Liver (tissue), 9 donors: Measurements from ENCODE around the gene CDH6. TPM values are rescaled to one million over a fixed set of nuclear protein-coding genes. Genes with fewer than 3 reads are reported as not detected.

Experiments used
- DNase-seq: peaks from one replicate; pipeline ENCODE4 v3.0.0-alpha.2; 2017; ENCODE audit warnings: low spot score
- H3K27ac ChIP-seq, 2 donors: one replicate each; pipeline ENCODE4 v1.7.0; 2013; ENCODE audit warnings: inconsistent platforms in 2 of 2, low read length in 2 of 2, control low read depth in 1 of 2, low read depth in 1 of 2, mild to moderate bottlenecking in 1 of 2
- H3K27me3 ChIP-seq, 4 donors: one replicate each; pipeline versions ENCODE4 v1.6.1 to v1.7.0; 2013; ENCODE audit warnings: low read length in 3 of 4, inconsistent platforms in 1 of 4, mild to moderate bottlenecking in 1 of 4, moderate library complexity in 1 of 4; ENCODE audit not compliant: control insufficient read depth in 4 of 4, insufficient read depth in 4 of 4
- H3K36me3 ChIP-seq, 4 donors: one replicate each; pipeline versions ENCODE4 v1.6.1 to v1.7.0; 2013; ENCODE audit warnings: low read length in 3 of 4, mild to moderate bottlenecking in 3 of 4, low read depth in 1 of 4, moderate library complexity in 1 of 4; ENCODE audit not compliant: control insufficient read depth in 4 of 4, insufficient read depth in 3 of 4
- H3K4me1 ChIP-seq, 4 donors: one replicate each; pipeline versions ENCODE4 v1.6.1 to v1.7.0; 2013; ENCODE audit warnings: low read length in 3 of 4, mild to moderate bottlenecking in 3 of 4, moderate library complexity in 1 of 4; ENCODE audit not compliant: control insufficient read depth in 4 of 4, insufficient read depth in 4 of 4
- H3K4me3 ChIP-seq, 3 donors: one replicate each; pipeline versions ENCODE4 v1.6.1 to v1.7.0; 2013; ENCODE audit warnings: low read length in 3 of 3, control low read depth in 1 of 3, low read depth in 1 of 3, mild to moderate bottlenecking in 1 of 3
- H3K9ac ChIP-seq, 2 donors: one replicate each; pipeline ENCODE4 v1.7.0; 2013; ENCODE audit warnings: low read length in 2 of 2, mild to moderate bottlenecking in 2 of 2, moderate library complexity in 2 of 2, control low read depth in 1 of 2, low read depth in 1 of 2
- H3K9me3 ChIP-seq, 4 donors: one replicate each; pipeline versions ENCODE4 v1.6.1 to v1.7.0; 2013; ENCODE audit warnings: low read length in 3 of 4; ENCODE audit not compliant: control insufficient read depth in 4 of 4
- ATF3 ChIP-seq: IDR thresholded peaks from 2 replicates; pipeline ENCODE4 v1.6.1; 2016; ENCODE audit warnings: antibody characterized with exemption
- FOXA2 ChIP-seq: IDR thresholded peaks from 2 replicates; pipeline ENCODE4 v1.6.1; 2016; ENCODE audit warnings: antibody characterized with exemption
- GABPA ChIP-seq, 2 donors: IDR thresholded peaks in 1 of 2; conservative IDR thresholded peaks in 1 of 2; 2 replicates each; pipeline ENCODE4 v1.6.1; 2016; ENCODE audit warnings: antibody characterized with exemption in 2 of 2, mild to moderate bottlenecking in 1 of 2, moderate library complexity in 1 of 2
- HNF4A ChIP-seq, 2 donors: conservative IDR thresholded peaks; 2 replicates each; pipeline ENCODE4 v1.6.1; 2016; ENCODE audit warnings: antibody characterized with exemption in 2 of 2, mild to moderate bottlenecking in 2 of 2
- HNF4G ChIP-seq: IDR thresholded peaks from 2 replicates; pipeline ENCODE4 v1.6.1; 2016; ENCODE audit warnings: antibody characterized with exemption
- JUND ChIP-seq, 2 donors: IDR thresholded peaks; 2 replicates each; pipeline ENCODE4 v1.6.1; 2016; ENCODE audit warnings: antibody characterized with exemption in 2 of 2
- MAX ChIP-seq: IDR thresholded peaks from 2 replicates; pipeline ENCODE4 v1.6.1; 2016; ENCODE audit warnings: antibody characterized with exemption
- NR2F2 ChIP-seq: IDR thresholded peaks from 2 replicates; pipeline ENCODE4 v1.6.1; 2016; ENCODE audit warnings: antibody characterized with exemption
- RAD21 ChIP-seq, 2 donors: IDR thresholded peaks; 2 replicates each; pipeline ENCODE4 v1.6.1; 2016; ENCODE audit warnings: antibody characterized with exemption in 2 of 2, mild to moderate bottlenecking in 2 of 2
- REST ChIP-seq: IDR thresholded peaks from 2 replicates; pipeline ENCODE4 v1.6.1; 2016; ENCODE audit warnings: antibody characterized with exemption, mild to moderate bottlenecking
- RXRA ChIP-seq, 2 donors: IDR thresholded peaks; 2 replicates each; pipeline ENCODE4 v1.6.1; 2017 to 2018; ENCODE audit warnings: antibody characterized with exemption in 2 of 2, mild to moderate bottlenecking in 1 of 2
- TAF1 ChIP-seq: conservative IDR thresholded peaks from 2 replicates; pipeline ENCODE4 v1.6.1; 2016; ENCODE audit warnings: antibody characterized with exemption, mild to moderate bottlenecking
- YY1 ChIP-seq: IDR thresholded peaks from 2 replicates; pipeline ENCODE4 v1.6.1; 2016; ENCODE audit warnings: antibody characterized with exemption, mild to moderate bottlenecking
- WGBS: extraction: QIAGEN DNeasy Blood & Tissue Kit; methylation state at CpG from one replicate; pipeline ENCODE4 v1.1.7; 2013; 5-methylcytosine and 5-hydroxymethylcytosine counted together
- polyA plus RNA-seq, 2 donors: library from polyadenylated mRNA; stranded (reverse) in 1 of 2; unstranded in 1 of 2; fragments of 200-250 nt in 1 of 2; fragments of >200 nt in 1 of 2; fragmentation: Nextera tagmentation in 1 of 2; extraction: Ambion mirVana in 1 of 2; gene quantifications; one replicate each; pipeline versions ENCODE4 v1.2.1 to v1.2.3, GENCODE V29; 2013 to 2015
- total RNA-seq, 2 donors: library from RNA; depleted of rRNA; stranded (reverse); fragments of >200 nt; gene quantifications; one replicate each; pipeline ENCODE4 v1.2.3, GENCODE V29; 2014
- TF ChIP-seq, protein P1 (sequence below): fragments of 150-350 bp; IDR thresholded peaks from 2 replicates; pipeline ENCODE4 v1.5.1; 2017; ENCODE audit warnings: improper control_type of control experiment, low read depth, low read length; ENCODE audit not compliant: missing input control
- TF ChIP-seq, protein P2 (sequence below): IDR thresholded peaks from 2 replicates; pipeline ENCODE4 v1.6.1; 2016; ENCODE audit warnings: antibody characterized with exemption
- donor health status: healthy.
- donor health status: healthy.
- donor health status: healthy.
- donor health status: healthy.
- donor health status: healthy.

CDH6 gene
- total and polyA plus RNA-seq, 4 donors, result 0.18 to 3.7 (median 0.84) TPM

DNA sequence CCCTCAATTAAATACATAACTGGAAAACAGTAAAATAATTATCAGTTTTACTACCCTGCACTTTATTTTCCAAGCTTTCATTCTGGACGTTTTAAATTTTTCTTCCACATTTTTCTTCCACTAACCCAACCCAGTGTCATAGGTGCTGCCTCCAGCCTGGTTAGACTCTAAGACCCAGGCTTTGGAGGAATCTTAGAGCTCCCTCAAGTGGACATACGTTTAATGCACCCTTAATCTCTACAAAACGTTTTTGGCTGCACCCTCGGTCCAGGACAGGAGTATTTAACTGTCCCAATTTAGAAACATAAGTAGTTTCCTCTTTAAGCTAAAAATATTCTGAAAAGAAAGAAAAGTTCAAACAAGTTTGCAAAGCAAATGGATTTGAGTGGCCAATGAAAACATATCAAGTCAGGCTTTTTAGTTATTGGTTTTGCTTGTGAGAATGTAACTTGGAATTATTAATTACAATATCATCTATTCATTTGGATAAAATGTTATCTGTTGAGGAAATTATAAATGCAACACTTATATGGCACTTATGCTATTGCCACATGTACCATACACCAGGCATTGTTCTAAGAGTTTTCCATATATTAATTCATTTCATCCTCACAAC is 38.9 kb downstream of the CDH6 start:
- no peak for TF ChIP-seq FOXA2
- peak; percentile 81 to 85 for TF ChIP-seq RAD21 (IDR thresholded peaks at IDR 0.05)
- TF ChIP-seq, protein P1, sequence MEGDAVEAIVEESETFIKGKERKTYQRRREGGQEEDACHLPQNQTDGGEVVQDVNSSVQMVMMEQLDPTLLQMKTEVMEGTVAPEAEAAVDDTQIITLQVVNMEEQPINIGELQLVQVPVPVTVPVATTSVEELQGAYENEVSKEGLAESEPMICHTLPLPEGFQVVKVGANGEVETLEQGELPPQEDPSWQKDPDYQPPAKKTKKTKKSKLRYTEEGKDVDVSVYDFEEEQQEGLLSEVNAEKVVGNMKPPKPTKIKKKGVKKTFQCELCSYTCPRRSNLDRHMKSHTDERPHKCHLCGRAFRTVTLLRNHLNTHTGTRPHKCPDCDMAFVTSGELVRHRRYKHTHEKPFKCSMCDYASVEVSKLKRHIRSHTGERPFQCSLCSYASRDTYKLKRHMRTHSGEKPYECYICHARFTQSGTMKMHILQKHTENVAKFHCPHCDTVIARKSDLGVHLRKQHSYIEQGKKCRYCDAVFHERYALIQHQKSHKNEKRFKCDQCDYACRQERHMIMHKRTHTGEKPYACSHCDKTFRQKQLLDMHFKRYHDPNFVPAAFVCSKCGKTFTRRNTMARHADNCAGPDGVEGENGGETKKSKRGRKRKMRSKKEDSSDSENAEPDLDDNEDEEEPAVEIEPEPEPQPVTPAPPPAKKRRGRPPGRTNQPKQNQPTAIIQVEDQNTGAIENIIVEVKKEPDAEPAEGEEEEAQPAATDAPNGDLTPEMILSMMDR, result peak; percentile 55
- H3K27me3 ChIP-seq, result no peaks in the 10 kb centered on the region
- no peak overlapping the region for H3K4me3 ChIP-seq
- H3K9ac ChIP-seq, result no peak overlapping the region
- no peaks in the 10 kb centered on the region for H3K9me3 ChIP-seq
- no peak for DNase-seq
- H3K36me3 ChIP-seq, result no peaks in the 10 kb centered on the region
- no peaks in the 10 kb centered on the region for H3K4me1 ChIP-seq
- WGBS, result 1% methylated on average over 4 of the region's 4 CpGs
- H3K27ac ChIP-seq, result no peak overlapping the region

- Histone ChIP-seq H3K27me3 (no peaks in the 10 kb centered on the region), H3K9me3 (no peaks in the 10 kb centered on the region), H3K27ac (no peak overlapping the region), H3K4me3 (no peak overlapping the region), H3K4me1 (no peaks in the 10 kb centered on the region), H3K9ac (no peak overlapping the region), H3K36me3 (no peaks in the 10 kb centered on the region)
- 83% methylated on average over 3 of the region's 3 CpGs for WGBS
- TF ChIP-seq YY1 (no peak), MAX (no peak), ATF3 (no peak), HNF4A (conservative IDR thresholded peaks at IDR 0.05) (no peak)
- no peak for DNase-seq
Observed at GRCh38 chr5:31235381-31235780, 41.9 kb downstream of the CDH6 start.

DNA sequence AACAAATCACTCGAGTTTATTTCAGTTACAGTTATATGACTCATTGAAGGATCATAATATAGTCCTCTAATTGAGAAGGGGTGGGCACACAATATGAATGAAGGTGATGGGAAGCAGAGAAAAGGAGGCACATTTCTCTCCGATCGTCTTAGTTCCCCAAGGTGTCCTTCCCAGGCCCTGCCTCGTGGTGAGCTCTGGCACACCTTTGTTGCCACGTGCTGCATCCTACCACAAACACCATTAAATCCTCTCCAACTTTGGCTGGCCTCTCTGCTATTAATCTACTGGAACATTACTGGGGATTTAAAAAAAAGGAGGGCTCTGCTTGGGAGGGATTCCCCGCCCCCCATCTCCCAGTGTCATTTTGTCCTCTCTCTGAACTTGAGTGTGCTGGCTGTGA is 42.9 kb downstream of the CDH6 start:
- Histone ChIP-seq H3K9ac (no peak overlapping the region), H3K4me3 (no peak overlapping the region), H3K36me3 (no peaks in the 10 kb centered on the region), H3K27ac (no peak overlapping the region), H3K9me3 (no peaks in the 10 kb centered on the region), H3K4me1 (no peaks in the 10 kb centered on the region), H3K27me3 (no peaks in the 10 kb centered on the region)
- no peak for DNase-seq
- no peak for TF ChIP-seq NR2F2
- no peak for TF ChIP-seq RXRA (IDR thresholded peaks at IDR 0.05)
- TF ChIP-seq GABPA (IDR thresholded peaks at IDR 0.05 in 1 of 2, conservative IDR thresholded peaks at IDR 0.05 in 1 of 2), result no peak
- WGBS, result 89% methylated on average over 6 of the region's 6 CpGs

- no peak overlapping the region for H3K9ac ChIP-seq
- no peaks in the 10 kb centered on the region for H3K9me3 ChIP-seq
- no peak overlapping the region for H3K4me3 ChIP-seq
- H3K36me3 ChIP-seq, result no peaks in the 10 kb centered on the region
- 48% methylated on average over 5 of the region's 5 CpGs for WGBS
- no peak overlapping the region for H3K27ac ChIP-seq
- DNase-seq, result no peak
- no peaks in the 10 kb centered on the region for H3K27me3 ChIP-seq
- H3K4me1 ChIP-seq, result no peaks in the 10 kb centered on the region
- TF ChIP-seq GABPA (IDR thresholded peaks at IDR 0.05 in 1 of 2, conservative IDR thresholded peaks at IDR 0.05 in 1 of 2) (no peak), ATF3 (no peak), FOXA2 (no peak), JUND (IDR thresholded peaks at IDR 0.05) (no peak), HNF4G (no peak), HNF4A (conservative IDR thresholded peaks at IDR 0.05) (no peak), TAF1 (no peak), YY1 (no peak), RAD21 (IDR thresholded peaks at IDR 0.05) (no peak), REST (no peak)
- TF ChIP-seq, protein P2, sequence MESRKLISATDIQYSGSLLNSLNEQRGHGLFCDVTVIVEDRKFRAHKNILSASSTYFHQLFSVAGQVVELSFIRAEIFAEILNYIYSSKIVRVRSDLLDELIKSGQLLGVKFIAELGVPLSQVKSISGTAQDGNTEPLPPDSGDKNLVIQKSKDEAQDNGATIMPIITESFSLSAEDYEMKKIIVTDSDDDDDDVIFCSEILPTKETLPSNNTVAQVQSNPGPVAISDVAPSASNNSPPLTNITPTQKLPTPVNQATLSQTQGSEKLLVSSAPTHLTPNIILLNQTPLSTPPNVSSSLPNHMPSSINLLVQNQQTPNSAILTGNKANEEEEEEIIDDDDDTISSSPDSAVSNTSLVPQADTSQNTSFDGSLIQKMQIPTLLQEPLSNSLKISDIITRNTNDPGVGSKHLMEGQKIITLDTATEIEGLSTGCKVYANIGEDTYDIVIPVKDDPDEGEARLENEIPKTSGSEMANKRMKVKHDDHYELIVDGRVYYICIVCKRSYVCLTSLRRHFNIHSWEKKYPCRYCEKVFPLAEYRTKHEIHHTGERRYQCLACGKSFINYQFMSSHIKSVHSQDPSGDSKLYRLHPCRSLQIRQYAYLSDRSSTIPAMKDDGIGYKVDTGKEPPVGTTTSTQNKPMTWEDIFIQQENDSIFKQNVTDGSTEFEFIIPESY, result no peak
Observed at GRCh38 chr5:31237174-31237573, 43.7 kb downstream of the CDH6 start.
